ENCODE results near the gene GCNA.
"Not testable (repeated sequence)": the region's sequence is repeated elsewhere in the genome, so short reads cannot be mapped to it uniquely, and the experiment has no call there.

The GCNA gene

GRCh38 chrX:71550578-71550977 is 27.7 kb upstream of the GCNA start:
- TF ChIP-seq CTCF (IDR thresholded peaks at IDR 0.05; ENCODE audit: low read depth, low read length, missing control alignments) = no peak
- in situ Hi-C loops (cut with HindIII; ENCODE audit: low sequenced_read_pairs) = no loop called here
- no peak overlapping the region for H3K4me3 ChIP-seq (ENCODE audit: low read depth, low read length)
- DNase-seq (ENCODE audit: low read depth) = no peak

GRCh38 chrX:71556036-71556435 is 22.2 kb upstream of the GCNA start:
- H3K4me3 ChIP-seq (ENCODE audit: low read depth, low read length) = no peak overlapping the region
- in situ Hi-C loops (cut with HindIII; ENCODE audit: low sequenced_read_pairs) = no loop called here
- TF ChIP-seq CTCF (IDR thresholded peaks at IDR 0.05; ENCODE audit: low read depth, low read length, missing control alignments) = no peak
- DNase-seq (ENCODE audit: low read depth) = no peak

- no peak overlapping the region for H3K4me3 ChIP-seq (ENCODE audit: low read depth, low read length)
- TF ChIP-seq CTCF (IDR thresholded peaks at IDR 0.05; ENCODE audit: low read depth, low read length, missing control alignments) = no peak
- in situ Hi-C loops (cut with HindIII; ENCODE audit: low sequenced_read_pairs) = no loop called here
- DNase-seq (ENCODE audit: low read depth) = no peak
These were observed 19.3 kb upstream of the GCNA start for GRCh38 chrX:71558920-71559319.

GRCh38 chrX:71559773-71560172 is 18.5 kb upstream of the GCNA start:
- in situ Hi-C loops (cut with HindIII; ENCODE audit: low sequenced_read_pairs); DNase-seq (ENCODE audit: low read depth); H3K4me3 ChIP-seq (ENCODE audit: low read depth, low read length): not testable (repeated sequence)

GRCh38 chrX:71563921-71564320 is 14.3 kb upstream of the GCNA start:
- in situ Hi-C loops (cut with HindIII; ENCODE audit: low sequenced_read_pairs) = no loop called here
- DNase-seq (ENCODE audit: low read depth) = no peak
- TF ChIP-seq CTCF (IDR thresholded peaks at IDR 0.05; ENCODE audit: low read depth, low read length, missing control alignments) = no peak
- H3K4me3 ChIP-seq (ENCODE audit: low read depth, low read length) = no peak overlapping the region

GRCh38 chrX:71565474-71566041 is 12.7 kb upstream of the GCNA start:
- in situ Hi-C loops (cut with HindIII; ENCODE audit: low sequenced_read_pairs) = no loop called here
- no peak overlapping the region for H3K4me3 ChIP-seq (ENCODE audit: low read depth, low read length)
- no peak for DNase-seq (ENCODE audit: low read depth)
- no peak for TF ChIP-seq CTCF (IDR thresholded peaks at IDR 0.05; ENCODE audit: low read depth, low read length, missing control alignments)

GRCh38 chrX:71571390-71571789 is 6.8 kb upstream of the GCNA start:
- DNase-seq (ENCODE audit: low read depth); H3K4me3 ChIP-seq (ENCODE audit: low read depth, low read length); in situ Hi-C loops (cut with HindIII; ENCODE audit: low sequenced_read_pairs): not testable (repeated sequence)

- no peak for DNase-seq (ENCODE audit: low read depth)
- TF ChIP-seq CTCF (IDR thresholded peaks at IDR 0.05; ENCODE audit: low read depth, low read length, missing control alignments) = no peak
- no peak overlapping the region for H3K4me3 ChIP-seq (ENCODE audit: low read depth, low read length)
- in situ Hi-C loops (cut with HindIII; ENCODE audit: low sequenced_read_pairs) = no loop called here
These were observed 4.6 kb upstream of the GCNA start for GRCh38 chrX:71573590-71573989.
